Inflammatory macrophage treated with lipopolysaccharide for 4 hours (primary cell): ENCODE data around the gene RFTN1.
A peak's percentile ranks its signal among the peaks of the same experiment; 100 is the strongest.

Source experiments
- DNase-seq: peaks from one replicate; pipeline ENCODE4 v3.0.0-alpha.2; 2020

The RFTN1 gene

DNA sequence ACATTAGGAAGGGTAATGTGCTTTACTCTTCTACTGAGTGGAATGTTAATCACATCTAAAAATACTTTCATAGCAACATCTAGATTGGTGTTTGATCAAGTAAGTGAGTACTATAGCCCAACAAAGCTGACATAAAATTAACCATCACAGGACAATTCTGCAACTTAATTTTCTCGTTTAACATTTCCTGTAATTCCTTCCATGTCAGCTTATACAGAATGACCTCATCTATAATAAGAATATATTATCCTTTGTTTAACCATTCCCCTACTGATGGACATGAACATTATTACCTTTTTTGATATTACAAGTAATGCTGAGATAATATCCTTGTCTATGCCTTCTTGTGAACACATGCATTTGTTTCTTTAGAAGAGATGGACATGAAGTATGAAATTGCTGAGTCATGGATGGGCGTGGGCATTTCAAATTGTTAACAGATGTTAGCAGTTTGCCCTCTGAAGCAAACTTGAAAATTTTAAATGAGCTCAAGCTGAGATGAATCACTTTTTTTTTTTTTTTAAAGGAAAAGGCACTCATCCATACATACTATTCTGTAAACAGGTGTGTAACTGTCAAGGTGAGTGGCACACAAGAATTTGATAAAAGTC lies 163.4 kb downstream of the RFTN1 start:
- no peak for DNase-seq

DNA sequence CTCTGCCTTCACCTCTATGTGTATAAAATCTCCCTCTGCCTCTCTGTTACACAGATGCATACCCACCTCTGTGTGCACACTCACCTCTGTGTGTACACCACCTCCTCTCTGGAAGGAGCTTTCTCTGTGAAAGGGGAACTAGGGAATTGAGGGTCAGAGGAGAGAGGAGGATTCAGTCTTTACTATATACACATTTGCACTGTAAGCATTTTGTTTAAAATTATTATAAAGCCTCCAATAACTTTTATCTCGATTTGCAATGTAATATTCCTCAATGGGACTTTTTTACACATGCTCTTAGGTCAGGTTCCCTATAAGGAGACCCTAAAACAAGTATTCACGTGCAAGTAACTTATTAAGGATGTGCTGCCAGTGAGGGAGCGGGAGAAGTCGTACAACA lies 166.0 kb downstream of the RFTN1 start:
- no peak for DNase-seq

DNA sequence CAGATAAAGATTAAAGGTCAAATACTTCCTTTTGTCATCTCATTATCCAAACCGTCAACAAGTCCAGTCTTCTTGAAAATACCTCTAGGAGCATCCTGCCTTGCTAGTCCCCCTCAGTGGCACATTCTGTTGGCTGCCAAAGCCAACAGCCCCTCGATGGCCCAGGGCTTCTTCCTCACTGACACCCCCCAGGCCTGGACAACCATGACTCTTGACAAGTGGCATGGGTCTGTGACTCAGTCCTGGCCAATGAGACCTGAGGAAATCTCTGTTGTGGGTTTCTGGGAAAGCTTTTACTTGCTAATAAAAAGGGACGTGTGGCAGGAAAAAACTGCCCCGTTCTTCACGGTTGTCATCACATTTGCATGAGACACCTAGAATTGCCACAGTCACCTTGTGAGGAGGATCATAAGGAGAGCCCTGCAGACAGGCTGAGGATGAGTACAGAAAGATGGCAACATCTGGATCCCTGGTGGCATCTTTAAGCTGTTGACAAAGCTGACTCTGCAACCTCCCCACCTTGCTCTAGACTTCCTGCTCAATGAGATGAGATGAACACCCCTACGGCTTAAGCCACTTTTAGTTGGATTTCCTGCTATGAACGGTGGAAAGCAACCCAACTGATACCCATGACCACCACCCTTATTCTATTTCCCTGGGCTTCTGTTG lies 167.0 kb downstream of the RFTN1 start:
- no peak for DNase-seq

DNA sequence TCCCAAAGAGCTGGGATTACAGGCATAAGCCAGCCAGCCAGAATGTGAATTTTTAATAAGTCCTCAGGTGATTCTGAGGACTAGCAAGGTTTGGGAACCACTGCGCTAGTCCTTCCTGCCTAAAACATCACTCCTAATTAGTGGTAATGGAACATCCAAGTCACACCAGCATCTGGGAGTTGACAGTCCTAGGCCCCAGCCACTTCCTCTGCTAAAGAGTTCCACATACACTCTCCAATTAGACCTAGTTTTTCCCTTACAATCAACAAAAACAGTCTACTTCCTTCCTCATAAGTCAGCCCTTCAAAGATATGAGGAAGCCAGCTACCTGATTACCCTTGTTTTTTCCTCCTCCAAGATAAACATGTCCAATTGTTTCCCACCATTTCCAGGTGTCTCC lies 170.4 kb downstream of the RFTN1 start:
- no peak for DNase-seq

DNA sequence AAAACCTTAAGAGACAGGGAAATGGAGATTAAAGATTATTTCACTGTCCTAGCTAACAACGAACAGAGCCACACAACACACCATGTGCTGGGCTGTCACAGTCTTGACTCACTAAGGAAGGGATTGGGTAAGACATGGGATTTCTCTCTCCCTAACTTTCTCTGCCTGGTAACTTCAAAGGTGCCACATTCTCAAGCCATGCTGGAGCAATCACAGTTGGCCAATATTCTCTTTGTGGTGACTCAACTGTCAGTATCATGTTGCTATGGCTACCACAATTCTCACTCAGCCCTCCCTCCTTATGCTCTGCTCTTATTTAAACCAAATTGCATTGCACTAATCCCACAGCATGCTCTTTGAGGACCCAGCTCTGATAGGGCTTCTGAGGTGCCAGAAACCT lies 174.5 kb downstream of the RFTN1 start:
- peak; percentile 97 for DNase-seq

DNA sequence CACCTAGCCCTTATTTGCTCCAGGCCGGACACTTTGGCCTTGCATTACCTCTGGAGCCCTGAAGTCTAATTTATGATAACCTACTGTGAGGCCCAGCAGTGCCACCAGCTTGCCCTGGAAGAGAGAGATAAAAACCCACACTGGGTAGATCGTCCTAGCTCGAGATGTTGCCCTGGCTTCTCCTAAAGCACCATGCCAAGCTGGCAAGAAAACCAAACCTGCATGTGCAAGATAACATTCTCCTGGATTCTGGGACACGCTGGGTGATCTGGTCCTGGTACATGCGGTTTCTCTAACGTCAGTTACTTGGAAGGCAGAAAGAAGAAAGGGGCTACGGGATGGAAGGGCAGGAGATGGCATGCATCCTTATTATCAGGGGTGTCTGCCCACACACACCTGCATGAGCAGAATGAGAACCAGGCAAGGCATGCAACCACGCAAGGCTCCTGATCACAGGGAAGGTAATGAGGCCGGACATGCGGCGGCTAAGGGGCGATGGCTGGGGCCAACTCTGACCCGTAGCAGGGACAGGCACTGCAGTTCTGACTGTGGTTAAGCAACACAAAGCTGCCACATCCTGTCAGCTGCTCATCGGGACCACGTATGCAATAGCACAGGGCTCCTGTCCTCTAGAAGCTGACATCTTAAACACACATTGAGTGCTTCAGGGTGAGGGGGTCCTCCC lies 175.5 kb downstream of the RFTN1 start:
- peak; percentile 65 for DNase-seq

DNA sequence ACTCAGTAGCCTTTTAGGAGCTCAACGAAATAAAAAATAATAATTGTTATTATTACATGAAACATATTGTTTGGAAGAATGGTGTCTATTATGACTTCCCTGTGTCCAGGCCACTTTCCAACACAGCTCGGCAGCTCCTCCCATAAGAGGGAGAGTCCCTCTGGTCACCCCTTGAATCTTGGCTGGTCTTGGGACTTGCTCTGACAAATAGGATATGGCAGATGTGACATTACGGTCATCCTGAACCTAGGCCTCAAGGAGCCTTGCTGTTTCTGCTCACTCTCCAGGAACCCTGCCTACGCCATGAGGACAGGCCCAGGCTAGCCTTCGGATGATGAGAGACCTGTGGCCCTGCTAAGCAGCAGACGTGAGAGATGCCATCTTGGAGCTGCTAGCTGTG lies 176.7 kb downstream of the RFTN1 start:
- DNase-seq: no peak

DNA sequence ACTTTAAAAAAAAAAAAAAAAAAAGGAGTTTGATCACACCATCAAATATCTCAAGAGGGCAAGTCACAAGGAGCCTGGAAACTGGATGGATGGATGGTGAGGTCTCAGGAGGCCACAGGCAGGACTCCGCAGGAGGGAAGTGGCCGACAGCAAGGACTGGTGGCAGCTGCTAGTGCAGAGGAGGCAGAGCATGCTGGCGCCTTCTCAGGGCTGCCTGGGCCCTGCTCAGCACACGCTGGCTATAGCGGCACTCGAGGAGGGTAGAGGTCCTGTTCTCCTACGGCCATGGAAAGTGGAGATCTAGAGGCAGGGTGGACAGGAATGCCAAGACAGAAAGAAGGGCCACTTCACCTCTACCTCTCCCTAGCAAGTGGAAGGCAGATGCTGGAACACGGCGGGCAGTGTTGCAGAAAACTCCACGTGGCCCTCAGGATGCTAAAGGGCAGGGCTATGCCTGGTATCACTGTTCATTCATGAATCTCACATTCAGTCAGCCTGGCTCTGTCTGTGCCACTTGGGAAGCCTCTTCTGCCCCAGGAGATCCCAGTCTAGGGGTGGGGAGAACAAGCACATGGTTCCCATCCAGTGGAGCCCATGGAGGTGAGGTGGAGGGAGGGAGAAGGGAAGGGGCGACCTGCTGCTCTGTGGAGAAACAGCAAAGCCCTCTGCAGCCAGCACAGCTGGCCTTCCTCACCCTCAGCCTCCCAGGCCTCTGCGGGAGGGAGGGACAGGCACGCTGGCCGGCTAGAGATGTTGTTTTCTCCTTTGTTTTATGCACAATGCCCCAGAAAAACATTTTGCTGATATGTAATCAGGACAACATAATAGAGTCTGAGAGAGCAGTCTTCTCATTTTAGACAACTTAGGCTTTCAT lies 177.5 kb downstream of the RFTN1 start:
- DNase-seq: no peak

DNA sequence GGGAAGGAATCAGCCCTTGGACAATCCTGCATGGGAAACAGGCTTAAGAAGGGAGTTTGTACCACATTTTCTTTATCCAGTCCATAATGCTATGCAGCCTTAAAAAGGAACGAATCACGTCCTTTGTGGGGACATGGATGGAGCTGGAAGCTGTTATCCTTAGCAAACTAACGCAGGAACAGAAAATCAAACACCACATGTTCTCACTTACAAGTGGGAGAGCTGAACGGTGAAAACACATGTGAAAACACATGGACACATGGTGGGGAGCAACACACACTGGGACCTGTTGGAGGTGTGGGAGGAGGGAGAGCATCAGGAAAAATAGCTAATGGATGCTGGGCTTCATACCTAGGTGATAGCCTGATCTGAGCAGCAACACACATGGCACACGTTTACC lies 178.2 kb downstream of the RFTN1 start:
- DNase-seq: no peak

DNA sequence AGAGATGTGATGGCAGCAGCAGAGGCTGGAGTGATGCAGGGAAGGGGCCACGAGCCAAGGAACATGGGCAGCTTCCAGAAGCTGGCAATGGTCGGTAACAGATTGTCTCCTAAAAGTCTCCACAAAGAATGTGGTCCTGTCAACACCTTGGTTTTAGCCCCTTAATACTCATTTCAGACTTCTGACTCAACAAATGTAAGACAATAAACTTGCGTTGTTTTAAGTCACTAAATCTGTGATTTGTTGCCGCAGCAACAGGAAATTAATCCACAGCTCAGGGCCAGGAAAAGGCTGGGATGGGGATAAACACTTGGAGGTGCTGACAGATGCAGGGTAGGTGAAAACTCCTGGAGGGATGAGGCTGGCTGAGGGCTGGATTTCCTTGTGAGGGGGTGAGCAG lies 178.6 kb downstream of the RFTN1 start:
- DNase-seq: no peak

DNA sequence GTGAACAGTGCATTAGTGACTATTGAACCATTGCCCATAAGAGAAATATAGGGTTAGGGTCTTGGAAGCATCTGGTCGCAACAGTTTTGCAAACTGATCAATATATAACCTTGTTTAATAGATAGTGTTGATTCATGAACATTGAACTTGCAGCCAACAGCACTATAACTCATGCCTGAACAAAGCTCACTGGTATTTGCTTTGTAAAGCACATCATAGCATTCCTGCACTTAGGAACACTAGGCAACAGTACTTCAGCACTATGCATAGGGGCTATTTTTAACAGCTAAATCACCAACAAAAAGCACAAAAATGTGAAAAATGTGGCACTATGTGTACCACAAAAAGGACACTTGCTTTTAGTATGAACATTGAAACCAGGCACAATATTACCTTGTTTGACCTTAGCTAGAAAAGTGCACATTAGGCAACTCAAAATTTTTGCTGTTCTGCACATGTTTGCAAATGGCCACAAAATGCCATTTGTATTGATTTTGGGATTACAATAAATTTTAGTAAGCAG lies 180.5 kb downstream of the RFTN1 start:
- DNase-seq: no peak

DNA sequence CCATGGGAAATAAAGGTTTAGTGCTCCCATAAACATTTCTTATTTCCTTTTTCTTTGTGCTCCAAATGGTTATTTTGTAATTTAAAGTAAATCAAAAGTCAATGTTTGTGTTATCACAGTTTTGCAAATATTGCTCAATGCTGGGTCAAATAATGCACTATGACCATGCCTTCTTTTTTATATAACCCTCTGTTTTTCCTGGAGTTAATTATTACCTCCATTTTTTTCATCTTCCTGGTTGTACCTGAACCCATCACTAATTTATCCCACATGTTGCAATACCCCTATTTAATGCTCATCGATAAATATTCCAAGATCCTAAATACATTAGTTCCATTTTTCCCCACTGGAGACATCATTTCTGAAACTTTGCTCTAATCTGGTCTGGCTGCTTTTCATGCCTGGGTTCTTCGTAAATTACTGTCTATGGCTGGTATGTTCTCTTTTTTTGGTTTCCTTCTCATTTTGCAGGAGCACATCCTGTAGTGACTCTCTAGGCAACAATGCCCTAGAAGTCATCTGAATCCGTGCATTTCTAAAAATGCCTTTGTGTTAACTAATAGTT lies 182.1 kb downstream of the RFTN1 start:
- no peak for DNase-seq

DNA sequence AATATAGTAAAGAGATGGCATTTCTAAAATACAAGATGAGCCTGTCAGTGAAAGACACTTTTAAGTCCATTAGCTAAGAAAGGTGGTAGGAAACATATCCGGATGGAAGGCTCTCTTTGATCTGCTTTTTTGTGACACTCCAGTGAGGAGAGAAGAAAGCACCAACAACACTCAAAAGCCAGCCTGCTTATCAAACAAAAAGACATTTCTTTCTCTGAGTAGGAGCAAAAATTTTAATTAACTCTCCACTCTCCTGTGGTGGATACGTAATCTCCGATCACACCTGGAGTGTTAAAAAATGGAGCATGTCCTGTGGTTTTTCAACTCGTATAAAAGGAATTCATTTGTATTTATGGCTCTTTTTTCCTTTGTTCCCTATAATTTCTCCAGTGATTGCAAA lies 183.1 kb downstream of the RFTN1 start:
- DNase-seq: no peak

DNA sequence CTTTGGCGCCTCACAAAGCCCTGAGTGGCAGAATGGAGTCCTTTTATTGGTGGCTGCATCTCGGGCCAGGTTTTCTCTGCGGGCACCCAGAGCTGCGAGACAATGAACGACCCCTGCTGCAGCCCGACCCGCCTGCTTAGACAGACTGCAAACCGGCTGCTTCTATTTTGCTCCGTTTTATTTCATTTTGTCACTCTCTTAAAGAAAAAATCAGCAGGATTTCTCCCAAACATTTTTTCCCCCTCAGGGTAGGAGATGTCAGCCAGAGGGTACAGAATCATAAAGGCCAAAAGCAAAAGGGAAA lies 183.7 kb downstream of the RFTN1 start:
- no peak for DNase-seq

DNA sequence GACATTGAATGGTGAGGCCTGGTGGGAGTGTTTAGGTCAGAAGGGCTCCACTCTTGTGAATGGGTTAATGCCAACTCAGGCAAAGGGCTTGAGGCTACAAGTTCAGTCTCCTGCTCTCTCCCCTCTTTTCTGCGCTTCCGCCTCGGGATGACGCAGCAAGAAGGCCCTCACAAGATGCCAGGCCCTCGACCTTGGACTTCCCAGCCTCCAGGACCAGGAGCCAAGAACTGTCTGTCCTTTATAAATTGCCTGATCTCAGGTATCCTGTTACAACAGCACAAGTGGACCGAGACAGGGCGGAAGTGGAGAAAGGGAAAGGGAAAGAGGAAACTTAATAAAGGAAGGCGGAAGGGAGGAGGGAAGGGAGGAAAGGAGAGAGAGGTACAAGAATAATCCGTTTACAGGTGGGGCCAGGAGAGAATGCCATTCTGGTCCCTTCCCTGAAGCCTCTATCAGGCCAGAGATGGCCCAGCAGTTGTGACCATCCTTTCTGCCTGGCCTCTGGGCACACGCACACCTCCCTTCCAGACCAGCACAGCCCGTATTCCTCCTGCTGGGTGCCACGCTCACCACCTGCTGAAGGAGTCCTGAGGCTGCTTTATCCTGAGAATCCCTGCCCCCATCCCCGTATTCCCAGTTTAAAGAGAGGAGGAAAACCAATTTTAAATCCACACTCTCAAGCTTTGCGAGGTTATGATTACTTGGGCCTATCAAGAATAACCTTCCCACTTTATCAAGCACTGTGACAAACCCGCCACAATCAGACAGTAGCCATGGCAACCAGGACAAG lies 184.3 kb downstream of the RFTN1 start:
- no peak for DNase-seq

DNA sequence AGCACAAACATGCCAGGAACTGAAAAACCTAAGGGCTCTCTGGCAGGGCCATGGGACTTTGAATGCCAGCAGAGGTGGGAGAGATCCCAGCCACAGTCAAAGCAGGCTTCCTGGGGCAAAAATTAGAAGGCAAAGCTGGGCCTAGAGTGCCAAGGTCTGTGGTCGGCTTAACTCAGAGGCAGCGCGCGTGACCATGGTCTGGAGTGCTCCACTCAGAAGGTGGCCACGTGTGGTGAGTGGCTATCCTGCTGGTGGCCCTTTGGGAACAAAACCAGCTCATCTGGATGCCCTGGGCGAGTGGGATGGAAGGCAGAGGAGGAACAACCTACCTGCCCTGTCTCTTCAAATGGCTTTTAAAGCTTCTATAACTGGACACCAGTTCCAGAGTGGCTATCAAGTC lies 185.4 kb downstream of the RFTN1 start:
- no peak for DNase-seq

DNA sequence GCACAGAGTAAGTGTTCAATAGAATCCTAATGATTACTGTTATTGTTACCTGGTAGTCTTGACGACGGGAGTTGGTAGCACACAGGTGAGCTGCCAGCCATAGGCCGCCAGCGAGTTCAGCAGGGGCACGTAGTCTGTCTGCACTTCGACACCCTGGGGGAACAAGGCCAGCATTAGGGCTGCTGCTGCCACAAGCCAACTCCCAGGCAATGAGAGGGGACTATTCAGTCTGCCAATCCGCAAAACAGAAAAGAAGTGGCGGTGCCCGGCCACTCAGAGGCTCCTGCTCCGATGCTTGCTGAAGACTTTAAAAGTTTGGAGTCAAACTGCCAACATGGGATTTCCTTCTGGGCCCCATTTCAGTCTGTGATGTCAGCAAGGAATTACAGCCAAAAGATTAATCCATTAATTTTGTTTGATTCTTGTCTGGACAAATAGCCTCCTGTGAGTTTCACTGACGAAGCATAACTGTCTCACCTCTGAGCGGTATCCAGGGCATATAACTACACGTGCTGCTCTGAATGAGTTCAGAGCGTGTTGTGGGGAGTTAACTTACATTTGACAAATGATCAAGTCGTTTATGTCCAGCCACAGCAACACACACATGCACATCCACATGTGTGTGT lies 186.7 kb downstream of the RFTN1 start:
- no peak for DNase-seq

DNA sequence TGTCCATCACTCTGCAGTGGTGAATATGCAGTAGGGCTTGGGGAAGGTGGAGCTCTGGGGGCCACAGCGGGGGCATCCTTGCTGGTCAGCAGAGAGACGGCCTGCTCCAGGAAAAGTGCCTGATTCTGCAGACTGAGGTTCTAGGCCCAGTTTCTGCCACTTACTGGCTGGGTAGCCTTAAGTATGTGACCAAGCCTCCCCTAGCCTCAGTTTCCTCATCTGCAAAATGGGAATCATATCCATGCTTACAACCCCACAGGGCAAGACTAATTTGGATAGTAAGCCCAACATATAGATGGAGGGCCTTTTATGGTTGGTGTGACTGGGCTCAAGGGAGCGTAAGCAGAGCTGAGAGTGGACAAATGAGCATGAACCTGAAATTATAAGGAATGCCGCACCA lies 187.6 kb downstream of the RFTN1 start:
- DNase-seq: no peak

DNA sequence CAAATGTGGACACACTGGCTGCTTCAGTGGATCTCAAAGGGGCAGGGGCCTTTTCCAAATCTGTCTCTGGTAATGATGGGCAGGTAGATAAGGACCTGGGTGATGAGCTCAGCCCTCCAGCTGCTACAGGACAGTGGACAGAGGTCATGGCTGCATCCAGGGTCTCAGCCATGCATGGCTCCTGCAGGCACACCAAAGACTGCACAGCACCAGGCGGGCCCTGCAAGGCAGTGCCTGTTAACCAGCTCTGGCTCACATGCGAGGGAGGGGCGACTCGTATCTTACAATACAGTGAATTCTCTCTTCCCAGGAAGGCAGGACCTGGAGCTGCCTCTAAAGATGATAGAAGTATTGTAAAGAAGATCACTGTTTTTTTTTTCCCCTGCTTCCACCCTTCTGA lies 189.8 kb downstream of the RFTN1 start:
- no peak for DNase-seq

DNA sequence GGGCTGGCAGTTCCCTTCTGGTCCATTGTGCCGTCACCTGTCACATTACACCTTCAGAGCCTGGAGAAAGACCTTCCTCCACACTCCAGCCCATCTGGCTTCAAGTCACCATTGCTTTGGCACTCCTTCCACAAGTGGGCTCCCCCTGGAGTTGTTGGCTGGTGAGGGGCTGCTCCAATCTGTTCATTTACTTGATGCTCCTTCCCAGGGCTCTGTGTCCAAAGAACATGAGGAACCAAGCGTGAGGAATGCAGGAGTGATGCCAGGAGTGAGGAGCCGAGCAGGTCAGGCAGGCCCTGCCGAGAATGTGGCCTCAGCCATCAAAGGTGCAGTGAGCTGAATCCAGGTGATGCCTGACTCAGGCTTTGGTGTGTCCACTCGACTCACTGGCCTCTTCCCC lies 191.3 kb downstream of the RFTN1 start:
- DNase-seq: no peak

DNA sequence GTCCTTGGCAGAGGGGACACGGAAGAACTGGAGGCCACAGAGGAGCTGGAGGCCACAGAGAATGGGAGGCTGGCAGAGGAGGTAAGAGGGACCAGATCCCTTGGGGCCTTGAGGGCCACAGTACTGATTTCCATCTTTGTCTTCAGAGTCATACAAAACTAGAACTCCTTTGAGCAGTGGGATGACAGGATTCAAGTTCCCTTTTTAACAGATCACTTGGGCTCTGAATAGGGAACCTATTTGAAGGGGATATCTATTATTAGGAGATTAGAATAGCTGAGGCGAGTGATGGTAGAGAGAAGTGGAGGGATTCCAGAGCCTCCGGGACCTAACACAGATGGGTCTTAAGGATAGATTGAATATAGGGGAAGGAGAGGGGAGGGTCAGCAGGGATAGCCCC lies 192.8 kb downstream of the RFTN1 start:
- DNase-seq: peak; percentile 33

DNA sequence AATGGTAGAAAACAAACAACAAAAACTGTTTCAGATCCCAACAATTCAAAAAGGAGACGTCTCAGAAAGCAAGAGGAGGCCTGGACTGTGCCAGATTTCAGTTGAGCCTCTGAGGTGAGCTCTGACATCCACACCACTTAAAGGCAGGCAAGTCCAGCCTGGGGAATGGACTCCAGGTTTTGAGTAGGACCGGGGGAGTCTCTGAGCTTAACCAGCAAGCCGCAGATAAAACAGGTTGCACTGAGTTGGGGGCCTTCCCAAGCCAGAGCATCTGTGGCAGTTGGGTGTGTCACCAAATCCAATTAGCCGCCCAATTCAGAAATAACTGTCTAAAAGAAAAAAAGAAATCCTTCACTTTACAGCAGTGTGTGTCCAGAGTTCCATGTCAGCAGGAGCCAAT lies 193.8 kb downstream of the RFTN1 start:
- no peak for DNase-seq
